SK-N-SH treated with all-trans-retinoic acid at 6 μM for 48 hours (cell line): Measurements from ENCODE around the gene PAXIP1.

Experiments used
- ATAC-seq: fragments of 200-7000 bp; cut with Tn5 transposase; 3 replicates; pipeline ENCODE4 v1.9.1; 2020; ENCODE audit warnings: mild to moderate bottlenecking, moderate library complexity
- ARNTL ChIP-seq: fragments of 450-650 bp; formaldehyde crosslinking; IDR thresholded peaks from 2 replicates; pipeline ENCODE4 v1.5.0; 2020; ENCODE audit warnings: low read depth, mild to moderate bottlenecking, moderate library complexity, borderline replicate concordance
- BACH2 ChIP-seq: fragments of 250-450 bp; sonication (Bioruptor Pico); IDR thresholded peaks from 2 replicates; pipeline ENCODE4 v1.9.0; 2021; ENCODE audit warnings: mild to moderate bottlenecking, borderline replicate concordance
- CSRNP3 ChIP-seq: fragments of 250-450 bp; sonication (Bioruptor Pico); IDR thresholded peaks from 2 replicates; pipeline ENCODE4 v1.5.1; 2021; ENCODE audit warnings: mild to moderate bottlenecking, moderate library complexity
- ESRRG ChIP-seq: fragments of 250-450 bp; sonication (Bioruptor Pico); IDR thresholded peaks from 2 replicates; pipeline ENCODE4 v1.6.1; 2021; ENCODE audit warnings: mild to moderate bottlenecking
- GLIS3 ChIP-seq: fragments of 250-450 bp; sonication (Bioruptor Pico); IDR thresholded peaks from 2 replicates; pipeline ENCODE4 v1.5.0; 2020; ENCODE audit warnings: mild to moderate bottlenecking, moderate library complexity
- ISL1 ChIP-seq: fragments of 250-450 bp; sonication (Bioruptor Pico); IDR thresholded peaks from 2 replicates; pipeline ENCODE4 v2.1.2; 2022; ENCODE audit warnings: mild to moderate bottlenecking, moderate library complexity
- PATZ1 ChIP-seq: fragments of 250-450 bp; sonication (Bioruptor Pico); IDR thresholded peaks from 2 replicates; pipeline ENCODE4 v1.8.0; 2020; ENCODE audit warnings: mild to moderate bottlenecking, moderate library complexity, borderline replicate concordance
- POU6F1 ChIP-seq: fragments of 250-450 bp; sonication (Bioruptor Pico); IDR thresholded peaks from 2 replicates; pipeline ENCODE4 v1.8.0; 2021; ENCODE audit warnings: low read depth, mild to moderate bottlenecking, moderate library complexity, borderline replicate concordance
- PPARA ChIP-seq: fragments of 250-450 bp; sonication (Bioruptor Pico); IDR thresholded peaks from 2 replicates; pipeline ENCODE4 v1.5.0; 2020; ENCODE audit warnings: mild to moderate bottlenecking, borderline replicate concordance
- RARB ChIP-seq: fragments of 250-450 bp; sonication (Bioruptor Pico); IDR thresholded peaks from 2 replicates; pipeline ENCODE4 v1.8.0; 2021; ENCODE audit warnings: mild to moderate bottlenecking, moderate library complexity
- SNAI2 ChIP-seq: fragments of 250-450 bp; sonication (Bioruptor Pico); IDR thresholded peaks from 2 replicates; pipeline ENCODE4 v1.5.0; 2020; ENCODE audit warnings: mild to moderate bottlenecking, moderate library complexity
- TCF4 ChIP-seq: fragments of 250-450 bp; sonication (Bioruptor Pico); IDR thresholded peaks from 2 replicates; pipeline ENCODE4 v1.8.0; 2021; ENCODE audit warnings: mild to moderate bottlenecking, moderate library complexity, borderline replicate concordance
- TOX ChIP-seq: fragments of 250-450 bp; sonication (Bioruptor Pico); IDR thresholded peaks from 2 replicates; pipeline ENCODE4 v1.8.0; 2021; ENCODE audit warnings: mild to moderate bottlenecking, moderate library complexity, borderline replicate concordance
- ZC3H10 ChIP-seq: fragments of 250-450 bp; sonication (Bioruptor Pico); IDR thresholded peaks from 2 replicates; pipeline ENCODE4 v1.5.1; 2021; ENCODE audit warnings: mild to moderate bottlenecking, moderate library complexity
- ZFP3 ChIP-seq: fragments of 250-450 bp; sonication (Bioruptor Pico); IDR thresholded peaks from 2 replicates; pipeline ENCODE4 v1.5.0; 2020; ENCODE audit warnings: mild to moderate bottlenecking, moderate library complexity
- ZFP30 ChIP-seq: fragments of 450-650 bp; formaldehyde crosslinking; IDR thresholded peaks from 2 replicates; pipeline ENCODE4 v1.5.0; 2022; ENCODE audit warnings: mild to moderate bottlenecking, moderate library complexity
- ZNF70 ChIP-seq: fragments of 450-650 bp; formaldehyde crosslinking; IDR thresholded peaks from 2 replicates; pipeline ENCODE4 v1.5.0; 2020; ENCODE audit warnings: mild to moderate bottlenecking, moderate library complexity
- TF ChIP-seq, protein P1 (sequence below): fragments of 250-450 bp; sonication (Bioruptor Pico); IDR thresholded peaks from 2 replicates; pipeline ENCODE4 v1.5.0; 2020; ENCODE audit warnings: mild to moderate bottlenecking, moderate library complexity
- TF ChIP-seq, protein P2 (sequence below): fragments of 250-450 bp; sonication (Bioruptor Pico); IDR thresholded peaks from 2 replicates; pipeline ENCODE4 v1.5.1; 2020; ENCODE audit warnings: low read depth, mild to moderate bottlenecking, moderate library complexity

Gene PAXIP1

DNA sequence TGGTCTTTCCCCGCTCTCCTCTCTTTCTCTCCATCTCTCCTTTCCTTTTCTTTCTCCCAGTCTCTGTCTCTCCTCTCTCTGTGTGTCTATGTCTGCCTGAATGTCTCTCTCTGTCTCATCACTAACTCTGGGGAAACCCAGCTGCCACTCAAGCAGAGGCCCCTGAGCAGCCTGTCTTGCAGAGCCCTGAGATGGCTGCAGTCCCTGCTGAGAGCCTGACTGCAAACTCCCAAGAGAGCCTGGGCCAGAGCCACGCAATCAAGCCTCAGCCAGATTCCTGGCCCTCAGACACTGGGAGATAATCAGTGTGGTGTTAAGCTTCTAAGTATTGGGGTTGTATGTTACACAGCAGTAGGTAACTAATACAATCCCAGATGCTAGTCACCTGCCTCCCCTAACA is 91.5 kb downstream of the PAXIP1 start:
- ATAC-seq: no peak
- no peak for TF ChIP-seq ZC3H10 (CRISPR knock-in tag)

GRCh38 chr7:154910977-154911376 is 91.9 kb downstream of the PAXIP1 start:
- TF ChIP-seq PATZ1 (CRISPR knock-in tag): no peak

DNA sequence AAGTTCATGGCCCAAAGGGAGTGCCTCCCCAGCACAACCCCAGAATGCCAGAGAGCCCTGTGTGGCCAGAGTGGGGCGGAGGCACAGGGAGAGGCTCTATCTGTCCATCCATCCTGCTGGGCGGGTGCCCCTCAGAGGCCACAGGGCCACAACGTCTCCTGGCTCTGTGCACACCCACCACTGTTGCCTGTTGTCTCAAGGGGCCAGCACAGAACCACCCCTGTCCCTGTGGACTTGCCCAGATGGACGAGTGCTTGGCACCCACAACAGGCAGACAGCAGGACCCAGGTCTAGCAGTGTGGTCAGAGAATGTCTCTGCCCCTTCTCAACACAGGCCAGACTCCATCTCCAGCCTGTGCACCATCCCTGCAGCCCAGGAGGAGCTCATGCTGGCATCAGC is 92.8 kb downstream of the PAXIP1 start:
- TF ChIP-seq BACH2 (CRISPR knock-in tag) (no peak), CSRNP3 (CRISPR knock-in tag) (no peak), TCF4 (CRISPR knock-in tag) (no peak), ISL1 (CRISPR knock-in tag) (no peak), ZNF70 (no peak), PPARA (CRISPR knock-in tag) (no peak), PATZ1 (CRISPR knock-in tag) (no peak), TOX (no peak), SNAI2 (no peak), ESRRG (no peak), ZFP30 (no peak), RARB (no peak), ZFP3 (CRISPR knock-in tag) (no peak), GLIS3 (CRISPR knock-in tag) (no peak), POU6F1 (CRISPR knock-in tag) (no peak), ZC3H10 (CRISPR knock-in tag) (no peak), ARNTL (CRISPR knock-in tag) (no peak)
- TF ChIP-seq, protein P1, sequence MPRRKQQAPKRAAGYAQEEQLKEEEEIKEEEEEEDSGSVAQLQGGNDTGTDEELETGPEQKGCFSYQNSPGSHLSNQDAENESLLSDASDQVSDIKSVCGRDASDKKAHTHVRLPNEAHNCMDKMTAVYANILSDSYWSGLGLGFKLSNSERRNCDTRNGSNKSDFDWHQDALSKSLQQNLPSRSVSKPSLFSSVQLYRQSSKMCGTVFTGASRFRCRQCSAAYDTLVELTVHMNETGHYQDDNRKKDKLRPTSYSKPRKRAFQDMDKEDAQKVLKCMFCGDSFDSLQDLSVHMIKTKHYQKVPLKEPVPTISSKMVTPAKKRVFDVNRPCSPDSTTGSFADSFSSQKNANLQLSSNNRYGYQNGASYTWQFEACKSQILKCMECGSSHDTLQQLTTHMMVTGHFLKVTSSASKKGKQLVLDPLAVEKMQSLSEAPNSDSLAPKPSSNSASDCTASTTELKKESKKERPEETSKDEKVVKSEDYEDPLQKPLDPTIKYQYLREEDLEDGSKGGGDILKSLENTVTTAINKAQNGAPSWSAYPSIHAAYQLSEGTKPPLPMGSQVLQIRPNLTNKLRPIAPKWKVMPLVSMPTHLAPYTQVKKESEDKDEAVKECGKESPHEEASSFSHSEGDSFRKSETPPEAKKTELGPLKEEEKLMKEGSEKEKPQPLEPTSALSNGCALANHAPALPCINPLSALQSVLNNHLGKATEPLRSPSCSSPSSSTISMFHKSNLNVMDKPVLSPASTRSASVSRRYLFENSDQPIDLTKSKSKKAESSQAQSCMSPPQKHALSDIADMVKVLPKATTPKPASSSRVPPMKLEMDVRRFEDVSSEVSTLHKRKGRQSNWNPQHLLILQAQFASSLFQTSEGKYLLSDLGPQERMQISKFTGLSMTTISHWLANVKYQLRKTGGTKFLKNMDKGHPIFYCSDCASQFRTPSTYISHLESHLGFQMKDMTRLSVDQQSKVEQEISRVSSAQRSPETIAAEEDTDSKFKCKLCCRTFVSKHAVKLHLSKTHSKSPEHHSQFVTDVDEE: no peak
- TF ChIP-seq, protein P2, sequence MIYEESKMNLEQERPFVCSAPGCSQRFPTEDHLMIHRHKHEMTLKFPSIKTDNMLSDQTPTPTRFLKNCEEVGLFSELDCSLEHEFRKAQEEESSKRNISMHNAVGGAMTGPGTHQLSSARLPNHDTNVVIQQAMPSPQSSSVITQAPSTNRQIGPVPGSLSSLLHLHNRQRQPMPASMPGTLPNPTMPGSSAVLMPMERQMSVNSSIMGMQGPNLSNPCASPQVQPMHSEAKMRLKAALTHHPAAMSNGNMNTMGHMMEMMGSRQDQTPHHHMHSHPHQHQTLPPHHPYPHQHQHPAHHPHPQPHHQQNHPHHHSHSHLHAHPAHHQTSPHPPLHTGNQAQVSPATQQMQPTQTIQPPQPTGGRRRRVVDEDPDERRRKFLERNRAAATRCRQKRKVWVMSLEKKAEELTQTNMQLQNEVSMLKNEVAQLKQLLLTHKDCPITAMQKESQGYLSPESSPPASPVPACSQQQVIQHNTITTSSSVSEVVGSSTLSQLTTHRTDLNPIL (CRISPR knock-in tag): no peak
- TF ChIP-seq, all 23 proteins: peak for 0
- ATAC-seq: no peak

More at GRCh38 chr7:154910977-154911376, 91.9 kb downstream of the PAXIP1 start:
- ATAC-seq: no peak
